CD8-positive, alpha-beta memory T cell (primary cell): ENCODE data around the gene IRF9. TPM values are rescaled to one million over a fixed set of nuclear protein-coding genes. Genes with fewer than 3 reads are reported as not detected.

ENCODE experiments used
- CTCF ChIA-PET: fragments of 350-600 bp; sonication (Branson Sonifier 250); formaldehyde crosslinking; loops from one replicate; lab custom pipeline; 2021; ENCODE audit warnings: antibody characterized with exemption; lab: Charles Lee
- POLR2A ChIA-PET: fragments of 350-600 bp; sonication (Branson Sonifier 250); formaldehyde crosslinking; loops from one replicate; lab custom pipeline; 2021; ENCODE audit warnings: antibody characterized with exemption; lab: Charles Lee
- DNase-seq, 5 donors: peaks; one replicate each; pipeline versions ENCODE4 v3.0.0 to v3.0.0-alpha.2; 2020 to 2022; ENCODE audit warnings: mixed read lengths in 1 of 5
- H3K27ac ChIP-seq: one replicate; pipeline ENCODE4 v1.7.0; 2013; ENCODE audit warnings: low read depth, mild to moderate bottlenecking, low read length, moderate library complexity
- H3K27me3 ChIP-seq: 2 replicates; pipeline ENCODE4 v1.7.0; 2013; ENCODE audit warnings: low read length, mild to moderate bottlenecking; ENCODE audit not compliant: insufficient read depth, poor library complexity, severe bottlenecking
- H3K36me3 ChIP-seq: 2 replicates; pipeline ENCODE4 v1.7.0; 2013; ENCODE audit warnings: mild to moderate bottlenecking, low read length, moderate library complexity; ENCODE audit not compliant: insufficient read depth
- H3K4me1 ChIP-seq: 2 replicates; pipeline ENCODE4 v1.7.0; 2013; ENCODE audit warnings: mild to moderate bottlenecking, low read length, moderate library complexity; ENCODE audit not compliant: insufficient read depth
- H3K4me3 ChIP-seq: 2 replicates; pipeline ENCODE4 v1.7.0; 2013; ENCODE audit warnings: mild to moderate bottlenecking, low read length
- H3K9me3 ChIP-seq: 2 replicates; pipeline ENCODE4 v1.7.0; 2013; ENCODE audit warnings: mild to moderate bottlenecking, low read length
- H3K27ac Mint-ChIP-seq, 8 donors: one replicate each; pipeline ENCODE4 v1.8.0; 2020 to 2021; ENCODE audit warnings: mixed read lengths in 8 of 8, mild to moderate bottlenecking in 6 of 8, inconsistent platforms in 3 of 8, moderate library complexity in 3 of 8
- H3K27me3 Mint-ChIP-seq, 2 donors: one replicate each; pipeline ENCODE4 v1.8.0; 2020 to 2021; ENCODE audit warnings: mixed read lengths in 2 of 2, mild to moderate bottlenecking in 1 of 2, moderate library complexity in 1 of 2
- H3K36me3 Mint-ChIP-seq, 3 donors: one replicate each; pipeline ENCODE4 v1.8.0; 2020 to 2021; ENCODE audit warnings: mixed read lengths in 3 of 3, inconsistent platforms in 1 of 3, mild to moderate bottlenecking in 1 of 3
- H3K4me1 Mint-ChIP-seq, 3 donors: one replicate each; pipeline ENCODE4 v1.8.0; 2020 to 2021; ENCODE audit warnings: mixed read lengths in 3 of 3, inconsistent platforms in 1 of 3, mild to moderate bottlenecking in 1 of 3
- H3K4me3 Mint-ChIP-seq, 7 donors: one replicate each; pipeline ENCODE4 v1.8.0; 2020 to 2021; ENCODE audit warnings: mixed read lengths in 7 of 7, mild to moderate bottlenecking in 6 of 7, moderate library complexity in 4 of 7, inconsistent platforms in 2 of 7
- H3K9me3 Mint-ChIP-seq, 5 donors: one replicate each; pipeline ENCODE4 v1.8.0; 2020 to 2022; ENCODE audit warnings: mixed read lengths in 5 of 5, mild to moderate bottlenecking in 3 of 5, moderate library complexity in 2 of 5, inconsistent platforms in 1 of 5
- polyA plus RNA-seq: library from polyadenylated mRNA; unstranded; fragments of 300-500 nt; fragmentation: Illumina TruSeq; gene quantifications from one replicate; pipeline ENCODE4 v1.2.3, GENCODE V29; 2021
- total RNA-seq, 2 experiments: library from RNA; stranded (reverse); gene quantifications; one replicate each; pipeline ENCODE4 v1.2.3, GENCODE V29; 2021

The IRF9 gene
- total and polyA plus RNA-seq, 3 experiments from 2014 or later: 62.0 to 91.7 (median 68.6) TPM

GRCh38 chr14:24150567-24150966 is 10.5 kb upstream of the IRF9 start:
- no peaks in the 10 kb centered on the region for H3K9me3 ChIP-seq
- CTCF ChIA-PET: interaction anchor here (0.9 to 3.7 kb wide), 5 partner anchors 10 to 70 kb away, joined by 3 to 36 read pairs (median 4); partner anchors contain the start of genes EMC9, IRF9 and PSME1
- DNase-seq: no peak
- H3K36me3 ChIP-seq: peaks cover 52% of the 10 kb centered on the region
- POLR2A ChIA-PET: interaction anchor here (0.5 kb wide), 1 partner anchor 1579 kb away, joined by 8 read pairs; no protein-coding TSS in a partner anchor
- H3K27ac ChIP-seq: no peak overlapping the region
- Mint-ChIP-seq H3K4me1 (peaks cover 31 to 49% (median 40%) of the 10 kb centered on the region in 3 donors), H3K36me3 (peaks cover 4 to 76% (median 6%) of the 10 kb centered on the region in 3 donors), H3K27me3 (no peaks in the 10 kb centered on the region), H3K9me3 (no peaks in the 10 kb centered on the region), H3K4me3 (peak overlapping the region in 1 of 7 donors; percentile 98), H3K27ac (peak overlapping the region in 2 of 8 donors; percentile 23 to 75)
- H3K27me3 ChIP-seq: no peaks in the 10 kb centered on the region
- H3K4me1 ChIP-seq: peaks cover 31% of the 10 kb centered on the region
- no peak overlapping the region for H3K4me3 ChIP-seq

- POLR2A ChIA-PET: interaction anchor here (0.5 kb wide), 1 partner anchor 1580 kb away, joined by 8 read pairs; no protein-coding TSS in a partner anchor
These were observed 10.1 kb upstream of the IRF9 start for GRCh38 chr14:24150993-24151392.

GRCh38 chr14:24151404-24152080 is 9.5 kb upstream of the IRF9 start:
- Histone ChIP-seq H3K27ac (no peak overlapping the region), H3K9me3 (no peaks in the 10 kb centered on the region), H3K4me3 (no peak overlapping the region), H3K27me3 (no peaks in the 10 kb centered on the region), H3K4me1 (peaks cover 26% of the 10 kb centered on the region), H3K36me3 (peaks cover 56% of the 10 kb centered on the region)
- no peaks in the 10 kb centered on the region for H3K27me3 Mint-ChIP-seq
- POLR2A ChIA-PET: interaction anchor here (0.5 kb wide), 2 partner anchors 24 to 1580 kb away, joined by 4 to 8 read pairs; no protein-coding TSS in a partner anchor
- CTCF ChIA-PET: interaction anchor here (0.9 to 3.7 kb wide), 6 partner anchors 9 to 93 kb away, joined by 3 to 36 read pairs (median 4); partner anchors contain the start of genes EMC9, IRF9 and PSME1
- H3K4me3 Mint-ChIP-seq: peak overlapping the region in 2 of 7 donors; percentile 36 to 98
- peaks cover 8 to 74% (median 10%) of the 10 kb centered on the region in 3 donors for H3K36me3 Mint-ChIP-seq
- no peaks in the 10 kb centered on the region for H3K9me3 Mint-ChIP-seq
- peaks cover 22 to 40% (median 31%) of the 10 kb centered on the region in 3 donors for H3K4me1 Mint-ChIP-seq
- no peak for DNase-seq
- peak overlapping the region in 1 of 8 donors; percentile 61 for H3K27ac Mint-ChIP-seq

More at GRCh38 chr14:24150993-24151392, 10.1 kb upstream of the IRF9 start:
- H3K27ac ChIP-seq: no peak overlapping the region
- no peaks in the 10 kb centered on the region for H3K27me3 Mint-ChIP-seq
- H3K4me3 Mint-ChIP-seq: peak overlapping the region in 2 of 7 donors; percentile 36 to 98
- H3K4me1 Mint-ChIP-seq: peaks cover 27 to 44% (median 36%) of the 10 kb centered on the region in 3 donors
- no peaks in the 10 kb centered on the region for H3K9me3 Mint-ChIP-seq
- no peaks in the 10 kb centered on the region for H3K27me3 ChIP-seq
- peaks cover 8 to 76% (median 10%) of the 10 kb centered on the region in 3 donors for H3K36me3 Mint-ChIP-seq
- no peak overlapping the region for H3K4me3 ChIP-seq
- peaks cover 56% of the 10 kb centered on the region for H3K36me3 ChIP-seq
- DNase-seq: no peak
- H3K4me1 ChIP-seq: peaks cover 27% of the 10 kb centered on the region
- CTCF ChIA-PET: interaction anchor here (0.9 to 3.7 kb wide), 5 partner anchors 10 to 70 kb away, joined by 3 to 36 read pairs (median 4); partner anchors contain the start of genes EMC9, IRF9 and PSME1
- no peaks in the 10 kb centered on the region for H3K9me3 ChIP-seq
- H3K27ac Mint-ChIP-seq: peak overlapping the region in 1 of 8 donors; percentile 23

- ChIA-PET POLR2A (interaction anchor here (0.6 kb wide), 2 partner anchors 14 to 103 kb away, joined by 3 read pairs; no protein-coding TSS in a partner anchor), CTCF (interaction anchor here (1.8 kb wide), 1 partner anchor 46 kb away, joined by 5 read pairs; no protein-coding TSS in a partner anchor)
- no peak overlapping the region for H3K27ac ChIP-seq
- H3K36me3 Mint-ChIP-seq: peaks cover 12 to 71% (median 14%) of the 10 kb centered on the region in 3 donors
- no peaks in the 10 kb centered on the region for H3K27me3 ChIP-seq
- H3K27me3 Mint-ChIP-seq: no peaks in the 10 kb centered on the region
- H3K9me3 ChIP-seq: no peaks in the 10 kb centered on the region
- H3K27ac Mint-ChIP-seq: peak overlapping the region in 4 of 8 donors; percentile 24 to 91 (median 83)
- no peak for DNase-seq
- H3K4me1 ChIP-seq: peaks cover 3% of the 10 kb centered on the region
- H3K9me3 Mint-ChIP-seq: no peaks in the 10 kb centered on the region
- peaks cover 8 to 21% (median 13%) of the 10 kb centered on the region in 3 donors for H3K4me1 Mint-ChIP-seq
- H3K4me3 Mint-ChIP-seq: no peak overlapping the region
- no peak overlapping the region for H3K4me3 ChIP-seq
- peaks cover 56% of the 10 kb centered on the region for H3K36me3 ChIP-seq
These were observed 6.0 kb upstream of the IRF9 start for GRCh38 chr14:24155100-24155499.

GRCh38 chr14:24156840-24157239 is 4.2 kb upstream of the IRF9 start:
- no peak overlapping the region for H3K27ac ChIP-seq
- peaks cover 0 to under 1% of the 10 kb centered on the region in 2 donors for H3K27me3 Mint-ChIP-seq
- H3K27ac Mint-ChIP-seq: peak overlapping the region in 4 of 8 donors; percentile 23 to 85 (median 72)
- DNase-seq: no peak
- H3K9me3 ChIP-seq: no peaks in the 10 kb centered on the region
- H3K36me3 ChIP-seq: peaks cover 43% of the 10 kb centered on the region
- no peak overlapping the region for H3K4me3 ChIP-seq
- H3K36me3 Mint-ChIP-seq: peaks cover 15 to 69% (median 21%) of the 10 kb centered on the region in 3 donors
- no peaks in the 10 kb centered on the region for H3K9me3 Mint-ChIP-seq
- no peaks in the 10 kb centered on the region for H3K27me3 ChIP-seq
- peak overlapping the region in 1 of 7 donors; percentile 8 for H3K4me3 Mint-ChIP-seq
- H3K4me1 ChIP-seq: peaks cover 8% of the 10 kb centered on the region
- H3K4me1 Mint-ChIP-seq: peaks cover 18 to 28% (median 19%) of the 10 kb centered on the region in 3 donors
- POLR2A ChIA-PET: interaction anchor here (1.4 kb wide), 1 partner anchor 42 kb away, joined by 6 read pairs; the partner anchor contains the start of genes DCAF11 and NRL
- CTCF ChIA-PET: interaction anchor here (0.9 to 1.0 kb wide), 3 partner anchors 9 to 21 kb away, joined by 3 read pairs; partner anchors contain the start of genes PSME1 and RNF31

- H3K4me3 ChIP-seq: no peak overlapping the region
- Mint-ChIP-seq H3K4me1 (peaks cover 21 to 29% (median 24%) of the 10 kb centered on the region in 3 donors), H3K36me3 (peaks cover 15 to 70% (median 25%) of the 10 kb centered on the region in 3 donors), H3K27me3 (peaks cover 0 to 3% of the 10 kb centered on the region in 2 donors), H3K4me3 (no peak overlapping the region), H3K9me3 (no peaks in the 10 kb centered on the region), H3K27ac (peak overlapping the region in 4 of 8 donors; percentile 2 to 73 (median 49))
- ChIA-PET CTCF (interaction anchor here (0.9 to 1.0 kb wide), 3 partner anchors 9 to 21 kb away, joined by 3 read pairs; partner anchors contain the start of genes PSME1 and RNF31), POLR2A (interaction anchor here (1.4 kb wide), 1 partner anchor 43 kb away, joined by 6 read pairs; the partner anchor contains the start of genes DCAF11 and NRL)
- H3K27me3 ChIP-seq: no peaks in the 10 kb centered on the region
- H3K36me3 ChIP-seq: peaks cover 40% of the 10 kb centered on the region
- H3K27ac ChIP-seq: no peak overlapping the region
- H3K4me1 ChIP-seq: peaks cover 13% of the 10 kb centered on the region
- H3K9me3 ChIP-seq: no peaks in the 10 kb centered on the region
- DNase-seq: no peak
These were observed 3.7 kb upstream of the IRF9 start for GRCh38 chr14:24157331-24157730.

GRCh38 chr14:24159777-24160498 is 1.1 kb upstream of the IRF9 start:
- Histone ChIP-seq H3K27ac (peak overlapping the region; percentile 96), H3K9me3 (no peaks in the 10 kb centered on the region), H3K4me3 (no peak overlapping the region), H3K27me3 (no peaks in the 10 kb centered on the region), H3K36me3 (peaks cover 46% of the 10 kb centered on the region), H3K4me1 (peaks cover 39% of the 10 kb centered on the region)
- ChIA-PET POLR2A (interaction anchor here (0.9 to 2.5 kb wide), 7 partner anchors 12 to 54 kb away, joined by 3 to 23 read pairs (median 12); partner anchors contain the start of genes CHMP4A, DCAF11, EMC9 and NRL), CTCF (interaction anchor here (0.8 to 5.2 kb wide), 25 partner anchors 9 to 281 kb away, joined by 3 to 50 read pairs (median 13); partner anchors contain the start of genes CHMP4A, DCAF11, DHRS1 and EMC9)
- Mint-ChIP-seq H3K9me3 (no peaks in the 10 kb centered on the region), H3K27ac (peak overlapping the region; percentile 54 to 100 (median 88)), H3K27me3 (peaks cover 0 to 3% of the 10 kb centered on the region in 2 donors), H3K4me1 (peaks cover 34 to 47% (median 42%) of the 10 kb centered on the region in 3 donors), H3K36me3 (peaks cover 26 to 82% (median 28%) of the 10 kb centered on the region in 3 donors), H3K4me3 (peak overlapping the region in 4 of 7 donors; percentile 15 to 79 (median 46))
- DNase-seq: no peak
